ENCODE measurements around the gene TXK.

- TF ChIP-seq EZH2phosphoT487 (IDR thresholded peaks at IDR 0.05; ENCODE audit: low read depth, severe bottlenecking, unreplicated experiment) = no peak
- TF ChIP-seq, protein P1, sequence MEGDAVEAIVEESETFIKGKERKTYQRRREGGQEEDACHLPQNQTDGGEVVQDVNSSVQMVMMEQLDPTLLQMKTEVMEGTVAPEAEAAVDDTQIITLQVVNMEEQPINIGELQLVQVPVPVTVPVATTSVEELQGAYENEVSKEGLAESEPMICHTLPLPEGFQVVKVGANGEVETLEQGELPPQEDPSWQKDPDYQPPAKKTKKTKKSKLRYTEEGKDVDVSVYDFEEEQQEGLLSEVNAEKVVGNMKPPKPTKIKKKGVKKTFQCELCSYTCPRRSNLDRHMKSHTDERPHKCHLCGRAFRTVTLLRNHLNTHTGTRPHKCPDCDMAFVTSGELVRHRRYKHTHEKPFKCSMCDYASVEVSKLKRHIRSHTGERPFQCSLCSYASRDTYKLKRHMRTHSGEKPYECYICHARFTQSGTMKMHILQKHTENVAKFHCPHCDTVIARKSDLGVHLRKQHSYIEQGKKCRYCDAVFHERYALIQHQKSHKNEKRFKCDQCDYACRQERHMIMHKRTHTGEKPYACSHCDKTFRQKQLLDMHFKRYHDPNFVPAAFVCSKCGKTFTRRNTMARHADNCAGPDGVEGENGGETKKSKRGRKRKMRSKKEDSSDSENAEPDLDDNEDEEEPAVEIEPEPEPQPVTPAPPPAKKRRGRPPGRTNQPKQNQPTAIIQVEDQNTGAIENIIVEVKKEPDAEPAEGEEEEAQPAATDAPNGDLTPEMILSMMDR (IDR thresholded peaks at IDR 0.05; ENCODE audit: poor library complexity) = no peak
Observed at GRCh38 chr4:48078425-48078824, 55.6 kb downstream of the TXK start.

Measured in hepatocyte (in vitro differentiated cells).